OCI-LY7 (cell line): Measurements from ENCODE around the gene TANC1.

ENCODE experiments used
- CTCF ChIP-seq: fragments of 200-600 bp; sonication (generic); conservative IDR thresholded peaks from 2 replicates; pipeline ENCODE4 v1.5.1; 2014; ENCODE audit warnings: mild to moderate bottlenecking, antibody characterized with exemption, low read length, moderate library complexity, mixed read lengths
- EZH2phosphoT487 ChIP-seq: fragments of 200-600 bp; sonication (generic); IDR thresholded peaks from 2 replicates; pipeline ENCODE4 v1.6.1; 2018; ENCODE audit warnings: low read depth, borderline replicate concordance, mild to moderate bottlenecking, mixed run types, antibody characterized with exemption, low read length, moderate library complexity, mixed read lengths

GRCh38 chr2:159176555-159176954 lies 208.1 kb downstream of the TANC1 start:
- TF ChIP-seq CTCF = no peak
- no peak for TF ChIP-seq EZH2phosphoT487
